GM12878 (cell line): ENCODE data around the gene DNAJB5. TPM values are rescaled to one million over a fixed set of nuclear protein-coding genes. Genes with fewer than 3 reads are reported as not detected.

ENCODE experiments used
- ATAC-seq: fragments of 200-7000 bp; cut with Tn5 transposase; 3 replicates; pipeline ENCODE4 v1.9.1; 2020; ENCODE audit warnings: mild to moderate bottlenecking, moderate library complexity
- BruUV-seq: library from RNA; stranded (reverse); fragments of 400-500 nt; replicated peaks from 2 replicates; lab custom pipeline; 2021; lab: Mats Ljungman, UMichigan
- CTCF ChIA-PET: fragments of 300-600 bp; sonication (Branson Sonifier 250); formaldehyde crosslinking; extraction: SDS; loops from one replicate; lab custom pipeline; 2021; ENCODE audit warnings: inconsistent platforms; lab: Yijun Ruan, JAX
- POLR2A ChIA-PET: fragments of 350-600 bp; formaldehyde crosslinking; extraction: SDS; loops from one replicate; lab custom pipeline; 2021; ENCODE audit warnings: inconsistent platforms; lab: Charles Lee
- RAD21 ChIA-PET: fragments of 300-600 bp; sonication (Branson Sonifier 250); formaldehyde crosslinking; loops from one replicate; lab custom pipeline; 2023; ENCODE audit warnings: antibody characterized with exemption; ENCODE audit not compliant: unreplicated experiment; lab: Charles Lee
- SMC1A ChIA-PET: fragments of 300-600 bp; sonication (Branson Sonifier 250); formaldehyde crosslinking; loops from one replicate; lab custom pipeline; 2023; ENCODE audit not compliant: unreplicated experiment, uncharacterized antibody; lab: Charles Lee
- DNase-seq: peaks from one replicate; pipeline ENCODE4 v3.0.0-alpha.2; 2011; ENCODE audit warnings: low read depth, low spot score
- FAIRE-seq: peaks from 3 replicates; lab custom pipeline; 2011; peaks lifted over from hg19 to GRCh38; lab: Jason Lieb, UNC
- H2AFZ ChIP-seq: 2 replicates; pipeline ENCODE4 v1.6.0; 2011; ENCODE audit warnings: low read depth, low read length, control low read depth; ENCODE audit not compliant: control insufficient read depth
- H3K27ac ChIP-seq: 2 replicates; pipeline ENCODE4 v1.5.1; 2011; ENCODE audit warnings: control low read depth; ENCODE audit not compliant: control insufficient read depth, insufficient read depth
- H3K27me3 ChIP-seq, 2 experiments: replicated peaks in 1 of 2; 2 replicates each; pipeline versions ENCODE4 v1.6.0 to v1.6.1; 2011; ENCODE audit warnings: low read length in 1 of 2; ENCODE audit not compliant: control insufficient read depth in 2 of 2, insufficient read depth in 2 of 2
- H3K36me3 ChIP-seq, 2 experiments: 2 replicates each; pipeline ENCODE4 v1.5.1; 2011; ENCODE audit warnings: low read length in 1 of 2; ENCODE audit not compliant: control insufficient read depth in 2 of 2, insufficient read depth in 2 of 2
- H3K4me1 ChIP-seq: 2 replicates; pipeline ENCODE4 v1.6.1; 2011; ENCODE audit warnings: mild to moderate bottlenecking, low read length, moderate library complexity, mixed read lengths; ENCODE audit not compliant: control insufficient read depth, insufficient read depth
- H3K4me2 ChIP-seq: 2 replicates; pipeline ENCODE4 v1.6.0; 2011; ENCODE audit warnings: control low read depth; ENCODE audit not compliant: control insufficient read depth, insufficient read depth
- H3K4me3 ChIP-seq: fragments of 200-600 bp; sonication (generic); 2 replicates; pipeline ENCODE4 v1.5.1; 2016
- H3K79me2 ChIP-seq: 2 replicates; pipeline ENCODE4 v1.6.0; 2011; ENCODE audit warnings: low read length; ENCODE audit not compliant: control insufficient read depth, insufficient read depth
- H3K9ac ChIP-seq: 2 replicates; pipeline ENCODE4 v1.8.0; 2011; ENCODE audit warnings: low read length, control low read depth, mixed read lengths; ENCODE audit not compliant: control insufficient read depth, insufficient read depth
- H3K9me3 ChIP-seq: replicated peaks from 3 replicates; pipeline ENCODE4 v1.5.1; 2011; ENCODE audit warnings: mild to moderate bottlenecking, low read length; ENCODE audit not compliant: control insufficient read depth, insufficient read depth
- H4K20me1 ChIP-seq: 2 replicates; pipeline ENCODE4 v1.6.0; 2011; ENCODE audit not compliant: control insufficient read depth, insufficient read depth
- BCL11A ChIP-seq: IDR thresholded peaks from 2 replicates; pipeline ENCODE4 v1.6.1; 2011; ENCODE audit warnings: low read depth, low read length
- PKNOX1 ChIP-seq: fragments of 450-650 bp; IDR thresholded peaks from 2 replicates; pipeline ENCODE4 v1.6.1; 2016; ENCODE audit warnings: mild to moderate bottlenecking
- WGBS: methylation state at CpG from one replicate; pipeline ENCODE4 v1.1.6; 2016; ENCODE audit warnings: low lambda C conversion rate; ENCODE audit not compliant: insufficient replicate concordance, insufficient coverage; ENCODE audit errors: missing lambda C conversion rate; 5-methylcytosine and 5-hydroxymethylcytosine counted together
- in situ Hi-C: fragments of 300-500 bp; cut with MboI; formaldehyde crosslinking; loops from 9 replicates; pipeline ENCODE4 v1.14.3; 2018; ENCODE audit warnings: mixed read lengths
- intact Hi-C: fragments of 100-400 bp; cut with micrococcal nuclease; formaldehyde crosslinking; loops from one replicate; pipeline ENCODE4 v1.14.2; 2022; ENCODE audit not compliant: unreplicated experiment
- polyA plus RNA-seq, 11 experiments: library from polyadenylated mRNA; depleted of rRNA in 4 of 11; unstranded in 6 of 11; stranded (reverse) in 5 of 11; fragments of >200 nt; fragmentation: Nextera tagmentation in 4 of 11; fragmentation: Illumina TruSeq in 1 of 11; extraction: Ambion mirVana in 4 of 11; extraction: Trizol in 1 of 11; gene quantifications; 1 replicate in 1 of 11; 2 replicates in 10 of 11; pipeline versions ENCODE4 v1.2.1 to v1.2.3, GENCODE V29; 2011 to 2016; ENCODE audit warnings: inconsistent platforms in 2 of 11, missing spikeins in 2 of 11, low read depth in 1 of 11
- total RNA-seq, 4 experiments: library from RNA; depleted of rRNA in 3 of 4; stranded (reverse); fragments of >200 nt in 3 of 4; fragmentation: Illumina TruSeq in 1 of 4; extraction: Trizol in 1 of 4; gene quantifications; 2 replicates each; pipeline versions ENCODE4 v1.2.1 to v1.2.3, GENCODE V29; 2013 to 2021

DNAJB5 gene
- total and polyA plus RNA-seq, 10 of the 15 experiments (the other 5 are each of a cell fraction or from before 2014, with no cell fraction given) = 0.92 to 13.3 (median 6.8) TPM

- Histone ChIP-seq H3K36me3 (no peaks in the 10 kb centered on the region), H3K4me2 (peak overlapping the region; percentile 93; the same call in 1 of the 2 replicates), H3K79me2 (no peaks in the 10 kb centered on the region), H3K27me3 (no peaks in the 10 kb centered on the region), H3K27ac (no peak overlapping the region), H3K4me1 (peaks cover 46% of the 10 kb centered on the region), H3K4me3 (peak overlapping the region; percentile 26), H2AFZ (peak overlapping the region; percentile 9; the same call in 1 of the 2 replicates), H3K9me3 (no peaks in the 10 kb centered on the region), H3K9ac (no peak overlapping the region), H4K20me1 (no peaks in the 10 kb centered on the region)
- DNase-seq (no peak), FAIRE-seq (no peak), ATAC-seq (no peak)
- CTCF ChIA-PET = interaction anchor here (0.8 to 7.4 kb wide), 4 partner anchors 11 to 93 kb away, joined by 3 to 63 read pairs (median 32); a partner anchor contains a TSS
- SMC1A ChIA-PET = interaction anchor here (1.1 to 4.5 kb wide), 2 partner anchors 42 to 61 kb away, joined by 3 to 33 read pairs; no protein-coding TSS in a partner anchor
- RAD21 ChIA-PET = interaction anchor here (1.6 to 4.7 kb wide), 2 partner anchors 60 to 81 kb away, joined by 4 to 35 read pairs; no protein-coding TSS in a partner anchor
- peak; percentile 71 for TF ChIP-seq PKNOX1
- TF ChIP-seq BCL11A = no peak
- in situ Hi-C loops (no loop called here), intact Hi-C loops (no loop called here)
- BruUV-seq = TSS peak; percentile 72
- 2% methylated on average over 7 of the region's 7 CpGs for WGBS
- POLR2A ChIA-PET = interaction anchor here (1.4 kb wide), 1 partner anchor 11 kb away, joined by 3 read pairs; no protein-coding TSS in a partner anchor
These were observed 1.5 kb downstream of the DNAJB5 start for GRCh38 chr9:34990908-34991606.
